AG04450 (cell line): Measurements from ENCODE around the gene SORCS2. TPM values are rescaled to one million over a fixed set of nuclear protein-coding genes. Genes with fewer than 3 reads are reported as not detected.
A peak's percentile ranks its signal among the peaks of the same experiment; 100 is the strongest.

Experiments used
- CTCF ChIA-PET: fragments of 300-600, 350-600 bp; formaldehyde crosslinking; extraction: SDS; loops from one replicate; lab custom pipeline; 2022; ENCODE audit warnings: antibody characterized with exemption, inconsistent platforms; lab: Charles Lee
- POLR2A ChIA-PET: fragments of 350-600 bp; formaldehyde crosslinking; extraction: SDS; loops from one replicate; lab custom pipeline; 2021; ENCODE audit warnings: antibody characterized with exemption, inconsistent platforms; lab: Yijun Ruan, JAX
- DNase-seq: peaks from one replicate; pipeline ENCODE4 v3.0.0-alpha.2; 2011; ENCODE audit warnings: low read depth, low spot score
- H3K27ac ChIP-seq: one replicate; pipeline ENCODE4 v1.5.1; 2012; ENCODE audit warnings: low read depth, low read length, control low read depth
- H3K27me3 ChIP-seq: one replicate; pipeline ENCODE4 v1.6.0; 2012; ENCODE audit warnings: low read length; ENCODE audit not compliant: control insufficient read depth, insufficient read depth
- H3K4me3 ChIP-seq: 2 replicates; pipeline ENCODE4 v1.5.1; 2011; ENCODE audit warnings: mild to moderate bottlenecking, low read depth, low read length, control low read depth
- H3K9me3 ChIP-seq: 2 replicates; pipeline ENCODE4 v1.5.1; 2012; ENCODE audit warnings: low read length; ENCODE audit not compliant: control insufficient read depth, insufficient read depth
- CTCF ChIP-seq: IDR thresholded peaks from 2 replicates; pipeline ENCODE4 v1.5.1; 2011; ENCODE audit warnings: low read depth, low read length, control low read depth, inconsistent platforms
- polyA plus RNA-seq: library from polyadenylated mRNA; depleted of rRNA; stranded (reverse); fragments of >200 nt; gene quantifications from 2 replicates; pipeline ENCODE4 v1.2.3, GENCODE V29; 2011

The SORCS2 gene
- polyA plus RNA-seq, 1 experiment = 0.29 TPM

- no peak for DNase-seq
- TF ChIP-seq CTCF = no peak
- CTCF ChIA-PET = interaction anchor here (0.8 kb wide), 1 partner anchor 201 kb away, joined by 3 read pairs; no protein-coding TSS in a partner anchor
- Histone ChIP-seq H3K27ac (no peak overlapping the region), H3K27me3 (peaks cover 71% of the 10 kb centered on the region), H3K9me3 (no peaks in the 10 kb centered on the region; the same call in 1 of the 2 replicates), H3K4me3 (no peak overlapping the region)
- POLR2A ChIA-PET = no interaction called here
These were observed 203.3 kb downstream of the SORCS2 start for GRCh38 chr4:7395645-7396044.

- no peaks in the 10 kb centered on the region; the same call in 1 of the 2 replicates for H3K9me3 ChIP-seq
- no peak overlapping the region for H3K27ac ChIP-seq
- H3K4me3 ChIP-seq = no peak overlapping the region
- TF ChIP-seq CTCF = no peak
- peaks cover 70% of the 10 kb centered on the region for H3K27me3 ChIP-seq
- CTCF ChIA-PET = no interaction called here
- DNase-seq = no peak
- POLR2A ChIA-PET = no interaction called here
These were observed 204.0 kb downstream of the SORCS2 start for GRCh38 chr4:7396186-7396910.

GRCh38 chr4:7397206-7398103 is 205.1 kb downstream of the SORCS2 start:
- Histone ChIP-seq H3K4me3 (no peak overlapping the region), H3K27ac (no peak overlapping the region), H3K27me3 (peaks cover 62% of the 10 kb centered on the region), H3K9me3 (no peaks in the 10 kb centered on the region; the same call in 1 of the 2 replicates)
- CTCF ChIA-PET = no interaction called here
- DNase-seq = no peak
- no peak for TF ChIP-seq CTCF
- POLR2A ChIA-PET = no interaction called here

GRCh38 chr4:7398104-7398423 is 205.7 kb downstream of the SORCS2 start:
- no peaks in the 10 kb centered on the region for H3K9me3 ChIP-seq
- no peak for TF ChIP-seq CTCF
- ChIA-PET CTCF (no interaction called here), POLR2A (no interaction called here)
- H3K27ac ChIP-seq = no peak overlapping the region
- no peak overlapping the region for H3K4me3 ChIP-seq
- peak; percentile 15 for DNase-seq
- H3K27me3 ChIP-seq = peaks cover 56% of the 10 kb centered on the region

- H3K4me3 ChIP-seq = no peak overlapping the region
- no peak for TF ChIP-seq CTCF
- ChIA-PET POLR2A (no interaction called here), CTCF (no interaction called here)
- peaks cover 51% of the 10 kb centered on the region for H3K27me3 ChIP-seq
- H3K9me3 ChIP-seq = no peaks in the 10 kb centered on the region
- no peak for DNase-seq
- no peak overlapping the region for H3K27ac ChIP-seq
These were observed 206.6 kb downstream of the SORCS2 start for GRCh38 chr4:7398788-7399439.
